ENCODE results near the gene NSUN4.

The NSUN4 gene

DNA sequence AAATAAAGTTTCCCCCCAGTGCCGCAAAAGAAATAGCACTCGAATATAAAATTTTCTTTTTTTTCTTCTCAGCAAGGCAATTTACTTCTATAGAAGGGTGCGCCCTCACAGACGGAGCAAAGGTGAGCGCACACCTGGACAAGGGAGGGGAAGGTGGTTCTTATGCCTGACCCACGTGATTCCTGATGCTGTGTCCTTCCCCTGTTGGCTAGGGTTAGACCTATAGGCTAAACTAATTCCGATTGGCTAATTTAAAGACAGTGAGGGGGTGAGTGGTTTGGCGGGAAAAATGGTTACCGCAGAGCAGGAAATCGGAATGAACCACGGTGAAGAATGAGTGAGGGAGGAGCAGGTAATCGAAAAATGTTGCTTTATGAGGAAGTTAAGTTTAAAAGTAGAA is 52.9 kb downstream of the NSUN4 start:
- H3K9me3 ChIP-seq (ENCODE audit: insufficient read depth, low read depth, low read length): no peaks in the 10 kb centered on the region
- H3K4me1 ChIP-seq (ENCODE audit: insufficient read depth, low read length, poor library complexity, severe bottlenecking): no peaks in the 10 kb centered on the region
- no peak overlapping the region for H2AFZ ChIP-seq (ENCODE audit: low read length)
- no peak overlapping the region for H3K4me2 ChIP-seq (ENCODE audit: low read depth, low read length, poor library complexity, severe bottlenecking)
- no peaks in the 10 kb centered on the region for H4K20me1 ChIP-seq (ENCODE audit: insufficient read depth, low read length, poor library complexity, severe bottlenecking)
- no peak overlapping the region for H3K9ac ChIP-seq (ENCODE audit: low read depth, low read length, poor library complexity, severe bottlenecking)
- TF ChIP-seq EZH2phosphoT487 (IDR thresholded peaks at IDR 0.05; ENCODE audit: borderline replicate concordance): no peak
- TF ChIP-seq, protein P1, sequence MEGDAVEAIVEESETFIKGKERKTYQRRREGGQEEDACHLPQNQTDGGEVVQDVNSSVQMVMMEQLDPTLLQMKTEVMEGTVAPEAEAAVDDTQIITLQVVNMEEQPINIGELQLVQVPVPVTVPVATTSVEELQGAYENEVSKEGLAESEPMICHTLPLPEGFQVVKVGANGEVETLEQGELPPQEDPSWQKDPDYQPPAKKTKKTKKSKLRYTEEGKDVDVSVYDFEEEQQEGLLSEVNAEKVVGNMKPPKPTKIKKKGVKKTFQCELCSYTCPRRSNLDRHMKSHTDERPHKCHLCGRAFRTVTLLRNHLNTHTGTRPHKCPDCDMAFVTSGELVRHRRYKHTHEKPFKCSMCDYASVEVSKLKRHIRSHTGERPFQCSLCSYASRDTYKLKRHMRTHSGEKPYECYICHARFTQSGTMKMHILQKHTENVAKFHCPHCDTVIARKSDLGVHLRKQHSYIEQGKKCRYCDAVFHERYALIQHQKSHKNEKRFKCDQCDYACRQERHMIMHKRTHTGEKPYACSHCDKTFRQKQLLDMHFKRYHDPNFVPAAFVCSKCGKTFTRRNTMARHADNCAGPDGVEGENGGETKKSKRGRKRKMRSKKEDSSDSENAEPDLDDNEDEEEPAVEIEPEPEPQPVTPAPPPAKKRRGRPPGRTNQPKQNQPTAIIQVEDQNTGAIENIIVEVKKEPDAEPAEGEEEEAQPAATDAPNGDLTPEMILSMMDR (conservative IDR thresholded peaks at IDR 0.05; ENCODE audit: low read length): no peak
- H3K4me3 ChIP-seq (ENCODE audit: low read length, poor library complexity, severe bottlenecking): no peak overlapping the region
- no peaks in the 10 kb centered on the region for H3K9me2 ChIP-seq (replicated peaks; ENCODE audit: low read depth, low read length)
- no peaks in the 10 kb centered on the region for H3K79me2 ChIP-seq (ENCODE audit: insufficient read depth, low read length)
- no peaks in the 10 kb centered on the region for H3K36me3 ChIP-seq (ENCODE audit: insufficient read depth, low read length)
- no peaks in the 10 kb centered on the region for H3K27me3 ChIP-seq (ENCODE audit: insufficient read depth, low read length, poor library complexity, severe bottlenecking)
- no peaks in the 10 kb centered on the region for H3F3A ChIP-seq (ENCODE audit: low read depth)

GRCh38 chr1:46394108-46394871 is 53.7 kb downstream of the NSUN4 start, which contains the start of gene FAAH:
Gene FAAH (plus strand): TSS chr1:46394317. CDS start chr1:46394349, 32 bp downstream.
- Histone ChIP-seq H3K79me2 (ENCODE audit: insufficient read depth, low read length) (no peaks in the 10 kb centered on the region), H3K4me3 (ENCODE audit: low read length, poor library complexity, severe bottlenecking) (no peak within 1 kb of the TSS), H3F3A (ENCODE audit: low read depth) (no peaks in the 10 kb centered on the region), H3K9me3 (ENCODE audit: insufficient read depth, low read depth, low read length) (no peaks in the 10 kb centered on the region), H3K27me3 (ENCODE audit: insufficient read depth, low read length, poor library complexity, severe bottlenecking) (no peaks in the 10 kb centered on the region), H2AFZ (ENCODE audit: low read length) (no peak within 1 kb of the TSS), H3K36me3 (ENCODE audit: insufficient read depth, low read length) (no peaks in the 10 kb centered on the region), H3K4me1 (ENCODE audit: insufficient read depth, low read length, poor library complexity, severe bottlenecking) (peaks cover 2% of the 10 kb centered on the region), H3K9me2 (replicated peaks; ENCODE audit: low read depth, low read length) (no peaks in the 10 kb centered on the region), H3K4me2 (ENCODE audit: low read depth, low read length, poor library complexity, severe bottlenecking) (no peak within 1 kb of the TSS), H3K9ac (ENCODE audit: low read depth, low read length, poor library complexity, severe bottlenecking) (no peak within 1 kb of the TSS), H4K20me1 (ENCODE audit: insufficient read depth, low read length, poor library complexity, severe bottlenecking) (no peaks in the 10 kb centered on the region)
- TF ChIP-seq, protein P1 (conservative IDR thresholded peaks at IDR 0.05; ENCODE audit: low read length): no peak
- TF ChIP-seq EZH2phosphoT487 (IDR thresholded peaks at IDR 0.05; ENCODE audit: borderline replicate concordance): no peak

- Histone ChIP-seq H3K36me3 (ENCODE audit: insufficient read depth, low read length) (no peaks in the 10 kb centered on the region), H3K27me3 (ENCODE audit: insufficient read depth, low read length, poor library complexity, severe bottlenecking) (no peaks in the 10 kb centered on the region), H2AFZ (ENCODE audit: low read length) (no peak overlapping the region), H3K4me2 (ENCODE audit: low read depth, low read length, poor library complexity, severe bottlenecking) (no peak overlapping the region), H3K9me3 (ENCODE audit: insufficient read depth, low read depth, low read length) (no peaks in the 10 kb centered on the region), H3F3A (ENCODE audit: low read depth) (no peaks in the 10 kb centered on the region), H3K9ac (ENCODE audit: low read depth, low read length, poor library complexity, severe bottlenecking) (no peak overlapping the region), H3K4me1 (ENCODE audit: insufficient read depth, low read length, poor library complexity, severe bottlenecking) (peaks cover 2% of the 10 kb centered on the region), H3K4me3 (ENCODE audit: low read length, poor library complexity, severe bottlenecking) (no peak overlapping the region), H4K20me1 (ENCODE audit: insufficient read depth, low read length, poor library complexity, severe bottlenecking) (no peaks in the 10 kb centered on the region), H3K79me2 (ENCODE audit: insufficient read depth, low read length) (no peaks in the 10 kb centered on the region), H3K9me2 (replicated peaks; ENCODE audit: low read depth, low read length) (no peaks in the 10 kb centered on the region)
- TF ChIP-seq EZH2phosphoT487 (IDR thresholded peaks at IDR 0.05; ENCODE audit: borderline replicate concordance): no peak
Measured at GRCh38 chr1:46394872-46395465, 54.4 kb downstream of the NSUN4 start.

Measured in Loucy (cell line).